ENCODE data around the gene NSL1. TPM values are rescaled to one million over a fixed set of nuclear protein-coding genes. Genes with fewer than 3 reads are reported as not detected.
"Not testable (repeated sequence)": the region's sequence is repeated elsewhere in the genome, so short reads cannot be mapped to it uniquely, and the experiment has no call there.

Gene NSL1
- total RNA-seq, 1 donor from 2014 or later = 60.3 TPM

DNA sequence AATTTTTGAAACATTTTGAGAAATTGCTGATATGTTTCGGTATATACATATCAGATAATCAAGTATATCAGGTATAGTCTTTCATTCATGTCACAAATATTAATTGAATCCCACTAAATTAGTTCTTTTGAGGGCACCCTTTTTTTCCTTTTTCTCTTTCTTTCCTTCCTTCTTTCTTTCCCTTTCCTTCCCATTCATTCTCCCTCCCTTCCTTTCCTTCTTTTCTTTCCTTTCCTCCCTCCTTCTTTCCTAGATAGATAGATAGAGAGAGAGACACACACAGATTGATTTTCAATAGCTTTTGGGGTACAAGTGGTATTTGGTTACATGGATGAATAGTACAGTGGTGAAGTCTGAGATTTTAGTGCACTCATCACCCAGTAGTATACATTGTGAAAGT, 5.7 kb downstream of the NSL1 start:
- no peak for DNase-seq (ENCODE audit: low spot score in 2 of 2)
- FAIRE-seq = no peak

DNA sequence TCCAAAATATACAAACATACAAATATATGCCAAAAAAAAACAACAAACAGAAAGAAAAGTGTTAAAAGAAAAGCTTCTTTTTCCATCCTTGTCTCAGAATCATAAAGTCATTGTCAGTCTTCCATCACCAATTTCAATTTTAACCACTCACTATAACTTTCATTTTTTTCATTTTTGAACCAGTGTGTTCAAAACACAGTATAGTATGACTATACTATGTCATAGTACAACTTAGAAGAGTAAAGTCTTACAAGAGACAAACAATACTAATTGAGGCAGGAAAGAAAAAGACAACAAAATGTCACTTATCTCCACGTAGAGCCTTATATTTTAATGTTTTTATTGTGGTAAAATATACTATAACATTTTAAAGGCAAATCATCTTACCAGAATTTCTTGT, 7.6 kb downstream of the NSL1 start:
- FAIRE-seq (no peak), DNase-seq (ENCODE audit: low spot score in 2 of 2) (no peak)

DNA sequence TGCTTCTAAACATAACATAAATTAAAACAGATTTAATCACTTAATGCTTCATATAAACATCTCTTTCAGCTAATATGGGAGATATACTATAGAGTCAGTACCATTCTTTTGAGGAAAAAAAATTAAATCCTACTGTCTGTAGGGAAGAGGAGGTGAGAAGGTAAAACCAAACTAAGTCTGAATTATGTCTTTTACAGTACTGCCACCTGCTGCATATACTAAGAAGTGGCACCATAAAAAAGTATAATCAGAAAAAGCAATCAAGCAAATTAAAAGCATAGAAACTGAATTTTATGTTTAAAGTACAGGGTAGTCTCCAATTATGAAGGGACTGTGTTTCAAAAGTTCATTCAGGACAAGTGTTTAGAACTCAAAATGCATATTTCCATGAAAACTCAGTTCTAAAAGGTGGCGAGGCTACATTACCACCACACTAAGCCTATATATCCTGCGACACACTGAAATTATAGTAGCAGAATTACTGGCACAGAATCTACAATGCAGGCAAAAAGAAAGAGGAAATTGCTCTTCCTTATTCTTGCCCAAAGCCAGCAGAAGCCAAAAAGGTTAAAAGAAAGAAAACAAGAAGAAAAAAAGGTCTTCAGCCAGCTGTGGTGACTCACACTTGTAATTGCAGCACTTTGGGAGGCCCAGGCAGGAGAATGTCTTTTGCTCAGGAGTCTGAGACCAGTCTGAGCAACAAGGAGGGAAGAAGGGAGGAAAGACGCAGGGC, 9.0 kb downstream of the NSL1 start:
- DNase-seq (ENCODE audit: low spot score in 2 of 2) (no peak), FAIRE-seq (peak; percentile 8)

DNA sequence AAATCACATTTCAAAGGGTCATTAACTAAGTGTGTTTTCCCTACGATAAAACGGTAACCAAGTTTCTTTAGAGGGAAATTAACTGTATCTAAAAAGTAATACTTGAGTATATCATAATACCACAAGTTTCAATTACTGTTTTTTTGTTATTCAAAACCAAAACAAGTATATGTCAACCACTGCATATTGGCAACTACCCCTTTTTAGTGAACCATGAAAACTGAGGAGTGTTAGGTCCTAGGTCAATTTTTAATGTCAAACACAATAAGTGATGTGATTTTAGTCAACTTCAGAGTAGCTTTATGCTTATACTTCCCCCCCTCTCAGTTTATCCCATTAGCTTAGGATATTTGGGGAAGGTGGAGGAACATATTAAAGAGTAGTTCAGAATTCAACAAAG, 10.4 kb downstream of the NSL1 start:
- FAIRE-seq = no peak
- no peak for DNase-seq (ENCODE audit: low spot score in 2 of 2)

DNA sequence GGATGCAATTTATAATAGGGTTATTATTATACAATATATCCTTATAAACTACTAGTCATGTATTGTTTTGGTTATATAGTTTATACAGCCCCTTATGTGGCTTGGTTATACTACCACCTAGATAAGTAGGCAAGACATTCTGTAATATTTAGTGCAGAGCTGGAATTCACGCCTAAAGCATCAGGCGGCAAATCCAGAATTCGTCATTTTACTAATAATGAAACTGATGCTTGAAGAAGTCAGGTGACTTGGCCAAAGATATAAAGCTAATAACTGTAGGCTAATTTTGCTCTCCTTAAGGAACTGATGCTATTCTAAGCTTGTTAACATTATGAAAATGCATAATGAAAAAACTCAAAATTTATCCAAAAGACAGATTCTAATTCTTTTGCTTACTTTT, 10.8 kb downstream of the NSL1 start:
- no peak for DNase-seq (ENCODE audit: low spot score in 2 of 2)
- FAIRE-seq = no peak

DNA sequence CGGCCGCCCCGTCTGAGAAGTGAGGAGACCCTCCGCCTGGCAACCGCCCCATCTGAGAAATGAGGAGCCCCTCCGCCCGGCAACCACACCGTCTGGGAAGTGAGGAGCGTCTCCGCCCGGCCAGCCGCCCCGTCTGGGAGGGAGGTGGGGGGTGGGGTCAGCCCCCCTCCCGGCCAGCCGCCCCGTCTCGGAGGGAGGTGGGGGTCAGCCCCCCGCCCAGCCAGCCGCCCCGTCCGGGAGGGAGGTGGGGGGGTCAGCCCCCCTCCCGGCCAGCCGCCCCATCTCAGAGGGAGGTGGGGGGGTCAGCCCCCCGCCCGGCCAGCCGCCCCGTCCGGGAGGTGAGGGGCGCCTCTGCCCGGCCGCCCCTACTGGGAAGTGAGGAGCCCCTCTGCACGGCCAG, 12.5 kb downstream of the NSL1 start:
- not testable (repeated sequence) for DNase-seq (ENCODE audit: low spot score in 2 of 2); FAIRE-seq

DNA sequence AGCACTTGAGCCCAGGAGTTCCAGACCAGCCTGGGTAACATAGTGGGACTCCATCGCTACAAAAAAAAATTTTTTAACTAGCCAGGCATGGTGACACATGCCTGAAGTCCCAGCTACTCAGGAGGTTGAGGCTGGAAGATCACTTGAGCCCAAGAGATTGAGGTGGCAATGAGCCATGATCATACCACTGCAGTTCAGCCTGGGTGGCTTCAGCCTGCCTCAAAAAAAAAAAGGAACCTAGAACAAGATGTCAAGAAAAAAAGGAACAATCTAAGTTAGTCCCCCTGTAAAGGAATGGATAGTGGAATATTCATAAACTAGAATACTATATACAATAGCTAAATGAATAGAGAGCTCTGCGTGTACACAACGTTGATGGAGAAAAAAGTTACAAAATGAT, 14.4 kb downstream of the NSL1 start:
- FAIRE-seq (no peak), DNase-seq (ENCODE audit: low spot score in 2 of 2) (no peak)

DNA sequence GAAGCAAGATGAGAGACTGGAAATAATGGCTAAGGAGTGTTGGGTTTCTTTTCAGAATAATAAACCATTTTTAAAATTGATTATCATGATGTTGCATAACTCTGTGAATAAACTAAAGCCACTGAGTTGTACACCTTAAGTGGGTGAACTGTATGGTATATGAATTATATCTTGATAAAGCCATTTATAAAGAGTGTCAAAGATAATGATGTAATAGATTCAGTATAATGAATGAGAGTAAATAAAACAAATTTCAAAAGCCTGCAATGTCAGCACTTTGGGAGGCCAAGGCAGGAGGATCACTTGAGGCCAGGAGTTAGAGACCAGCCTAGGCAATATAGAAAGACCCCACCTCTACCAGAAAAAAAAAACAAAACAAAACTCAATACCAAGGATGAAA, 16.3 kb downstream of the NSL1 start:
- no peak for DNase-seq (ENCODE audit: low spot score in 2 of 2)
- FAIRE-seq = no peak

DNA sequence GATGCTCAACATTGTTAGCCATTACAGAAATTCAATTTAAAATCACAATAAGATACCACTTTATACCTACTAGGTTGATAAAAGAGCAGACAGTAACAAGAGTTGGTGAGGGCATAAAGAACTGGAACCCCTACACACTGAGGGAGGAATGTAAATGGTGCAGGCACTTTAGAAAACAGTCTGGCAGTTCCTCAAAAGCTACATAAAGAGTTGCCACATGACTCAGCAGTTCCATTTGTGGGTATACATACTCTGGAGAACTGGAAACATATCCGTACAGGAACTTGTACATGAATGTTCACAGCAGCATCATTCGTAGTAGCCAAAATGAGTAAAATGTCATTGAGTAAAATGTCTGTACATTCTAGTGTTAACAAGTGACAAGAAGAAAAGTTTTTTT, 17.0 kb downstream of the NSL1 start:
- FAIRE-seq (no peak), DNase-seq (ENCODE audit: low spot score in 2 of 2) (no peak)

DNA sequence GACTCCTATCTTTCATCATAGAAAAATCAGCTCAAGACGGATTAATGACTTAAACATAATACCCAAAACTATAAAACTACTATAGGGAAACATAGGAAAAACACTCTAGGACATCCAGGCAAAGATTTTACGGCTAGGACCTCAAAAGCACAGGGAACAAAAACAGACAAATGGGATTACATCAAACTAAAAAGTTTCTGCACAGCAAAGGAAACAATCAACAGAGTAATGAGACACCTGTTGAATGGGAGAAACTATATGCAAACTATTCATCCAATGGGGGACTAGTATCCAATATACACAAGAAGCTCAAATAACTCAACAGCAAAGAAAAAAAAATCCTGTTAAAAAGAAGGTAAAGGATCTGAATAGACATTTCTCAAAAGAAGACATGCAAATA, 18.6 kb downstream of the NSL1 start:
- FAIRE-seq = no peak
- no peak for DNase-seq (ENCODE audit: low spot score in 2 of 2)

DNA sequence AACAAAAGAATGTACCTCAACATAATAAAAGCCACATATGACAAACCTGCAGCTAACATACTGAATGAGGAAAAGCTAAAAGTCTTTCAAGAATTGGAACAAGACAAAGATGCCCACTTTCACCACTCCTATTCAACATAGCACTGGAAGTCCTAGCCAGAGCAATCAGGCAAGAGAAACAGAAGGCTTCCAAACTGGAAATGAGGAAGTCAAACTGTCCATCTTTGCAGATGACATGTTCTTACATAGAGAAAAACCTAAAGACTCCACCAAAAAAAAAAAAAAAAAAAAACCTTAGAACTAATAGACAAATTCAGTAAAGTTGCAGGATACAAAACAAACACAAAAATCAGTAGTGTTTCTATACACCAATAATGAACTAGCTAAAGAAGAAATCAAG, 20.2 kb downstream of the NSL1 start:
- no peak for DNase-seq (ENCODE audit: low spot score in 2 of 2)
- peak; percentile 6 for FAIRE-seq

DNA sequence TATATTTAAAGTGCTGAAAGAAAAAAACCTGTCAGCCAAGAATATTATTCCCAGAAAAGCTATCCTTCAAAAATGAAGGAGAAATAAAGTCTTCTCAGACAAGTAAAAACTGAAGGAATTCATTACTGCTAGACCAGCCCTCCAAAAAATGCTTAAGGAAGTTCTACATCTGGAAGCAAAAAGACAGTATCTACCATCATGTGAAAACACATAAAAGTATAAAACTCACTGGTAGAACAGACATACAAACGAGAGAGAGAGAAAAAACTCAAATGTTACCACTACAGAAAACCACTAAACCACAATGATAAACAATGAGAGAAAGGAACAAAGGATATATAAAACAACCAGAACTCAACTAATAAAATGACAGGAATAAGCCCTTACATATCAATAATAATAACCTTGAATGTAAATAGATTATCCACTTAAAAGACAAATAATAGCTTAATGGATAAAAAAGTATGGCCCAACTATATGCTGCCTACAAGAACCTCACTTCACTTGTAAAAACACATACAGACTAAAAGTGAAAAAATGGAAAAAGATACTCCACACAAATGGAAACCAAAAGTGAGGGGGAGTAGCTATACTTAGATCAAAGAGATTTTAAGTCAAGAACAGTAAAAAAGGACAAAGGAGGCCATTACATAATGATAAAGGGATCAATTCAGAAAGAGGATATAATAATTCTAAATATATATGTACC, 22.0 kb downstream of the NSL1 start:
- no peak for DNase-seq (ENCODE audit: low spot score in 2 of 2)
- no peak for FAIRE-seq

DNA sequence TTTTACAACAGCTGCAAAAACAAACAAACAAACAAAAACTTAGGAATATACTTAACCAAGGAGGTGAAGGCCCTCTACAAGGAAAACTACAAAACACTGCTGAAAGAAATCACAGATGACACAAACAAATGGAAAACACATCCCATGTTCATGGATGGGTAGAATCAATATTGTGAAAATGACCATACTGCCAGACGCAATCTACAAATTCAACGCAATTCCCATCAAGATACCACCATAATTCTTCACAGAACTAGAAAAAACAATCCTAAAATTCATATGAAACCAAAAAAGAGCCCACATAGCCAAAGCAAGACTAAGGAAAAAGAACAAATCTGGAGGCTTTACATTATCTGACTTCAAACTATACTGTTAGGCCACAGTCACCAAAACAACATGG, 24.8 kb downstream of the NSL1 start:
- not testable (repeated sequence) for FAIRE-seq; DNase-seq (ENCODE audit: low spot score in 2 of 2)

DNA sequence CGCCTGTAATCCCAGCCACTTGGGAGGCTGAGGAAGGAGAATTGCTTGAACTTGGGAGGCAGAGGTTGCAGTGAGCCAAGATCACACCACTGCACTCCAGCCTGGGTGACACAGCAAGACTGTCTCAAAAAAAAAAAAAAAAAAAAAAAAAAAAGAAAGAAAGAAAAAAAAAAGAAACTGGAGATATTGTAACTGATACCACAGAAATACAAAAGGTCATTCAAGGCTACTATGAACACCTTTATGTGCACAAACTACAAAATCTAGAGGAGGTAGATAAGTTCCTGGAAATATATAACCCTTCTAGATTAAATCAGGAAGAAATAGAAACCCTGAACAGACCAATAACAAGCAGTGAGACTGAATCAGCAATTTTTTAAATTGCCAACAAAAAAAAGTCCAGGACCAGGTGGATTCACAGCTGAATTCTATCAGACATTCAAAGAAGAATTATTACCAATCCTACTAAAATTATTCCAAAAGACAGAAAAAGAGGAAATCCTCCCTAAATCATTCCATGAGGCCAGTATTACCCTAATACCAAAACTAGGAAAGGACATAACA, 26.8 kb downstream of the NSL1 start:
- DNase-seq (ENCODE audit: low spot score in 2 of 2); FAIRE-seq: not testable (repeated sequence)

DNA sequence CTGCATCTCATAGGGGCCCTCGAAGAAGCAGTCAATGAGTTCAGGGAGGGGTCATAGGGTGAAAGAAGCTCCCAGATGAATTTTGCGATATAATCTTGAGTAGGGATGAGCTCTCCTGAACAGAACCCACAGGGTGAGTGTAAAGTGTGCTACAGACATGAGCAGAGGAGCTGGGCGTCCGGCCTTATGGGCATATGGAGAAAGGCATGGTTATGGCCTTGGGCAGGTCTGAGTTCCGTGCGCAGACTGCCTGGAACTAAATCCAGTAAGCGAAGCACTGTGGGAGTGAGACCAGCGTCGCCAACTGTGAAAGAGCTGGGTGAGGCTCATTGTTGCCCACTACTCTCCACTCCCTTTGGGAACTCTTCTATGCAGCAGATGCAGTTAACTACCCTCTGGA, 28.7 kb downstream of the NSL1 start:
- FAIRE-seq (no peak), DNase-seq (ENCODE audit: low spot score in 2 of 2) (no peak)

DNA sequence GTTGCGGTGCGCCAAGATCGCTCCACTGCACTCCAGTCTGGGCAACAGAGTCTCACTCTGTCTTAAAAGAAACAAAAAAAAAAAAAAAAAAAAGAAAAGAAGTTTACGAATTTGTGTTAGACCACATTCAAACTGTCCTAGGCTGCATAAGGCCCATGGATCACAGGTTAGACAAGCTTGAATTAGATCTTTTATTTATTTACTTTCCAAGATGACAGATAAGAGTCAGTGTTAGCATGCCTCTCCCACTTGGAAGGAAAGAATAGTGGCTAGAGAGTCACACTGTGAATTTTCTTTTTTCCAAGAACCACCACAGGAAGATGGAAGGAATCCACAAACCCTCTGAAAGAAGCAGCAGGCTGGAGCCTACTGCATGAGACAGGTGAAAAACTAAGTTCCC, 29.3 kb downstream of the NSL1 start:
- FAIRE-seq = no peak

DNA sequence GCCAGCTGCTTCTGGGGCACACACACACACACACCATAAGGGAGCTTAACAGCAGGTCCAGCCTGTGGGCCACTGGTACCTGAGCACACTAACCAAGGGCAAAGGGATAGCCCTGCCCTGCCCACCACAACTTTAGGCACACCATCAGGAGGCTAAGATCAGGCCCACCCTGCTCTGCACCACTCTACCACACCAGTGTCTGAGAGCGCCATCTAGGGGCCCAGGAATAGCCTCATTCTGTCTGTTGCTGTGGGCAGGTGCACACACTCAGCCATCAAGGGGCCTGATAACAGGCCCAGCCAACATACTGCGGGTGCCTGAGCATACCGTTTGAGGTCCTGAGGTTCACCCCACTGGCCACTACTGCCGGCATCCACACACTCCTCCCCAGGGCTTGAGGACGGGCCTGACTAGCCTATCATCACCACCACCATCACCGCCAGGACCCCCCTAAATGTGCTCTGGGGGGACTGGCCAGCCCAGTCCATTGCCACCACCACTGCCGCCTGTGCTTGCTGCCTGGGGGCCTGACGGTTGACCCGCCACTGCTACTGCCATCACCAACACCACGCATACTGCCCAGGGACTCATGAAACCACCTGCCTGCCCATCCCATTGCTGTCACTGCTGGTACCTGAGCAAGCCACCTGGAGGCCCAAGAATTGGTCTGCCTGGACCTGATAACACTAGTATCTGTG, 31.3 kb downstream of the NSL1 start:
- DNase-seq (ENCODE audit: low spot score in 2 of 2) (no peak), FAIRE-seq (no peak)

More for the DNA sequence above, 29.3 kb downstream of the NSL1 start:
- no peak for DNase-seq (ENCODE audit: low spot score in 2 of 2)

DNA sequence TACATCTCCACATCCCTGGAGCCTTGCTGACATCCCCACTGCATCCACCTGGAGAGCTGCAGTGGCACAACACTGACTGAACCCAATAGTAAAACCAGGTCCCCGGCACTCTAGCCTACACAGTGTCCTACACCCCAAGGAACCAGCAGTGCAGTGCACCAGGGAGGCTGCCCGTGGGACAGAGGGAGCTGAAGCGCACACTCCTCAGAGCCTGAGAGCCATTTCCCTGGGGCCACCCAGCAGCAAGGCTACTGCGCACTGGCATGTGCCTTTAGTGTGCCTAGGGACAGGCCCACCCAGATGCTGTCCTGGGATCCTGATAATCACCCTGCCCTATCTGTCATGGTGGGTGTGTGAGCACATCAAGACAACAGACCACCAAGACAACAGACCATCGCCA, 31.9 kb downstream of the NSL1 start:
- FAIRE-seq (no peak), DNase-seq (ENCODE audit: low spot score in 2 of 2) (no peak)

DNA sequence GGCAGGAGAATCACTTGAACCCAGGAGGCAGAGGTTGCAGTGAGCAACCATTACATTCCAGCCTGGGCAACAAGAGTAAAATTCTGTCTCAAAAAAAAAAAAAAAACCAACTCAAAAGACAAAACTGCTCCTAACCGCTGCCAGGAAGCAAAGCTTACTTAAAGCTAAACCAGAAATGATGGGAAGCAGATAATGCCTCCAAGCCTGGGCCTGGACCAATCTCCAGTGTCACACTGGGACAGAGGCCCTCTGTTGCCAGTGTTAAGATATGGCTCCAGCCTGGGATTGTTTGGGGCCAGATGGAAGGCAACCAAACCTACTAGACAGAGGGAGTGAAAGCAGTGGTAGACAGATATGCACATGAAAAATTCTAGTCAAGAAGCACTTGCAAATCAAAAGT, 36.9 kb downstream of the NSL1 start:
- DNase-seq (ENCODE audit: low spot score in 2 of 2) = peak; percentile 20 to 41
- FAIRE-seq = no peak

DNA sequence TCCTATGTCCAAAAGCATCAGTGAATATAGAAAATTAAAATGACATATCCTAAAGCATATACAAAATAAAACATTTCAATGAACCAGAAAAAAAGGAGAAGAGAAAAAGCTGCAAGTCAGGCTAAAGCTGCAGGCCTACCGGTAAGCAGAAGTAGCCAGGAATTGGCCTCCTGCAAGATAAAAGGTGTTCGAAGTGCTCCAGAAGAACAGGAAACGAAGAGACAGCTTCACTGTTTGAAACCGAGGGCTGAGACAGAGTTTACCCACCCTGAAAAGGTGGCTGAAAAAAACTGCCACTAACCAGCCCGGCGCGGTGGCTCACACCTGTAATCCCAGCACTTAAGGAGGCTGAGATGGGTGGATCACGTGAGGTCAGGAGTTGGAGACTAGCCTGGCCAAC, 37.4 kb downstream of the NSL1 start:
- FAIRE-seq = no peak
- DNase-seq (ENCODE audit: low spot score in 2 of 2) = no peak

DNA sequence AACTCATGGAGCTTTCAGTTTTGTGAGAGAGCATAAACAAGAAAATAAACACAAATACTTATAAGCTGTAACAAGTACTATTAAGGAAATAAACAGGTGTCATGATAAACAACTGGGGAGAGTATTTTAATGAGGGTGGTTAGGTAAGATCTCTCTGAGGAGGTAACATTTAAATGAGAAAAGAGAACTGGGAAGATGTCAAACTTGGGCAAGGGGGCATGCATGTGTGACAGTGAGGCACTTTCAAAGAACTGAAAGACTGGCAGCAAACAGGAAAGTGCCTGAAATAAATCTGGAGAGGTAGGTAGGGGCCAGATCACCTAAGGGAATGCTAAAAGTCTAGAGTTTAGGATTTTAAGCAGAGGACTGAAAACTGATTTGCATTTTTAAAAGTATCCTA, 37.8 kb downstream of the NSL1 start:
- DNase-seq (ENCODE audit: low spot score in 2 of 2) (no peak), FAIRE-seq (no peak)

All from frontal cortex (tissue), 4 donors.